Aorta (tissue), 5 donors: Measurements from ENCODE around the gene CXCL9. TPM values are rescaled to one million over a fixed set of nuclear protein-coding genes. Genes with fewer than 3 reads are reported as not detected.
"Not testable (repeated sequence)": the region's sequence is repeated elsewhere in the genome, so short reads cannot be mapped to it uniquely, and the experiment has no call there.

ENCODE experiments used
- ATAC-seq: fragments of 200-7000 bp; cut with Tn5 transposase; one replicate; pipeline ENCODE4 v1.9.1; 2022; ENCODE audit warnings: moderate library complexity; ENCODE audit not compliant: low FRiP score
- DNase-seq, 2 donors: peaks; one replicate each; pipeline ENCODE4 v3.0.0-alpha.2; 2020
- H3K27ac ChIP-seq, 2 donors: one replicate each; pipeline ENCODE4 v1.5.1; 2013; ENCODE audit warnings: low read length in 2 of 2, mild to moderate bottlenecking in 2 of 2, moderate library complexity in 2 of 2, control low read depth in 1 of 2, inconsistent platforms in 1 of 2, low read depth in 1 of 2
- H3K27me3 ChIP-seq, 2 donors: one replicate each; pipeline ENCODE4 v1.6.1; 2013; ENCODE audit warnings: control low read depth in 1 of 2, low read length in 1 of 2, mild to moderate bottlenecking in 1 of 2, moderate library complexity in 1 of 2; ENCODE audit not compliant: insufficient read depth in 2 of 2, control insufficient read depth in 1 of 2
- H3K36me3 ChIP-seq, 2 donors: one replicate each; pipeline ENCODE4 v1.6.1; 2013; ENCODE audit warnings: control low read depth in 1 of 2, low read length in 1 of 2, mild to moderate bottlenecking in 1 of 2; ENCODE audit not compliant: insufficient read depth in 2 of 2, control insufficient read depth in 1 of 2
- H3K4me1 ChIP-seq, 2 donors: one replicate each; pipeline ENCODE4 v1.6.1; 2013; ENCODE audit warnings: low read length in 2 of 2, control low read depth in 1 of 2, mild to moderate bottlenecking in 1 of 2, moderate library complexity in 1 of 2; ENCODE audit not compliant: insufficient read depth in 2 of 2, control insufficient read depth in 1 of 2
- H3K4me3 ChIP-seq, 2 donors: one replicate each; pipeline ENCODE4 v1.5.1; 2013; ENCODE audit warnings: low read length in 2 of 2, control low read depth in 1 of 2, mild to moderate bottlenecking in 1 of 2
- H3K9me3 ChIP-seq: one replicate; pipeline ENCODE4 v1.6.1; 2013; ENCODE audit warnings: mild to moderate bottlenecking, low read length; ENCODE audit not compliant: control insufficient read depth
- WGBS, 2 donors: extraction: QIAGEN DNeasy Blood & Tissue Kit; methylation state at CpG; one replicate each; pipeline ENCODE4 v1.1.7; 2013; 5-methylcytosine and 5-hydroxymethylcytosine counted together
- intact Hi-C, 2 donors: fragments of 100-400 bp; cut with DNase I; formaldehyde crosslinking; loops; one replicate each; pipeline versions ENCODE4 v1.14.2 to v1.15.0; 2022
- polyA plus RNA-seq, 2 donors: library from polyadenylated mRNA; stranded (reverse); fragments of 200-250 nt; gene quantifications; one replicate each; pipeline ENCODE4 v1.2.3, GENCODE V29; 2013
- total RNA-seq, 2 donors: library from RNA; stranded (reverse); fragmentation: NEBNext Ultra II Directional; extraction: Animal tissue kit (Norgen Biotek cat#: 25700); gene quantifications; one replicate each; pipeline ENCODE4 v1.2.1, GENCODE V29; 2021
- donor health status: healthy with polysubstance abuse.
- donor health status: Bipolar disorder and iron deficiency.
- donor health status: DM: no; HTN: no; CAD: no.
- donor health status: DM: no; HTN: no; CAD: no.
- donor health status: DM: yes; HTN: yes; CAD: no.

Gene CXCL9
- total and polyA plus RNA-seq, 4 donors = 0.38 to 4.4 (median 1.4) TPM

DNA sequence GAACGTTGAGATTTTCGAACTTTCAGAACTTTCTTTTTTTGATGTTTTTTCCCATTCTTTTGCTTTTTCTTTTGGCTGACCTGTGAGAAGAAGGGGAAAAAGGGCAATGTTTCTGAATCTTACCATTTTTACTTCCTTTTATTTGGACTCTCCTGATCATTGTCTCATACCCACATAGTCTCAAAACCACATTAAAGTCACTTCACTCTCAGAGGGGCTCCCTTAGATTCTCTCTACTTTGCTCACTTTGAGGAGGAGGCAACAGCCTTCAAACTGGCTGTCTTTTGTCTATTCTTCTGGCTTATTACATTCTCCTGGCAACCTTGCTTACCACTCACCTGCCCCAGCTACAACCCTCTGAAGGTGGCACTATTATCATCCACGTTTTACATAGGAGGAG is 3.7 kb downstream of the CXCL9 start:
- WGBS, 2 donors = 80% methylated on average over 3 of the region's 3 CpGs
- no peak overlapping the region for H3K4me3 ChIP-seq
- no peaks in the 10 kb centered on the region for H3K4me1 ChIP-seq

GRCh38 chr4:76003035-76003434 is 4.3 kb downstream of the CXCL9 start:
- H3K4me1 ChIP-seq = no peaks in the 10 kb centered on the region
- ATAC-seq (no peak), DNase-seq (no peak)

More for the DNA sequence above, 3.7 kb downstream of the CXCL9 start:
- no peak overlapping the region for H3K27ac ChIP-seq
- intact Hi-C loops = no loop called here
- peaks cover 0 to 4% of the 10 kb centered on the region in 2 donors for H3K27me3 ChIP-seq
- no peaks in the 10 kb centered on the region for H3K36me3 ChIP-seq
- no peaks in the 10 kb centered on the region for H3K9me3 ChIP-seq
- no peak for DNase-seq
- no peak for ATAC-seq

DNA sequence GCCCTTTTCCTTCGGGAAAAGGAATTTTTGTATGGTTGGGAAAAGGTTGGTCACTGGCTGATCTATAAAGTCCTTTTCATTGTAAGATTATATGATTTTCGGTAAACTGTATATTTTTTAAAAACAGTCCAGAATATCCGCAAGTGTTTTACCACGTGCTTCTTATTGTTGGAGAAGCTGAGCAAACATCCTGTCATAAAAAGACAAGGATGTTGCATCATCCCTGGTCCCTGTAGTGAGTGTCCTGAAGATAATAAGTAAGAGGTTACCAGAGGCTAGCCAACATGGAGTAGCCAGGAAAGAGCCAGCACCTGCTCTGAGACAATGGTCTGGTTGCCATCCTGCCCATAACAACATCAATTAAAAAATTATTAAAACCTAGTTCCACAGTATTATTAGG is 5.1 kb downstream of the CXCL9 start:
- WGBS, 2 donors = 80 to 85% methylated on average over 4 of the region's 4 CpGs
- no peaks in the 10 kb centered on the region for H3K4me1 ChIP-seq
- peaks cover 0 to 4% of the 10 kb centered on the region in 2 donors for H3K27me3 ChIP-seq
- H3K9me3 ChIP-seq = no peaks in the 10 kb centered on the region
- H3K4me3 ChIP-seq = no peak overlapping the region
- DNase-seq (no peak), ATAC-seq (no peak)
- intact Hi-C loops = no loop called here
- no peak overlapping the region for H3K27ac ChIP-seq
- H3K36me3 ChIP-seq = no peaks in the 10 kb centered on the region

More at GRCh38 chr4:76003035-76003434, 4.3 kb downstream of the CXCL9 start:
- Histone ChIP-seq H3K4me3 (no peak overlapping the region), H3K27ac (no peak overlapping the region), H3K36me3 (no peaks in the 10 kb centered on the region), H3K27me3 (peaks cover 0 to 4% of the 10 kb centered on the region in 2 donors), H3K9me3 (no peaks in the 10 kb centered on the region)
- WGBS, 2 donors = 62 to 67% methylated on average over 2 of the region's 2 CpGs
- intact Hi-C loops = no loop called here

GRCh38 chr4:76001700-76002099 is 5.6 kb downstream of the CXCL9 start:
- Histone ChIP-seq H3K27me3 (peaks cover 0 to 4% of the 10 kb centered on the region in 2 donors), H3K36me3 (no peaks in the 10 kb centered on the region), H3K27ac (no peak overlapping the region), H3K4me3 (no peak overlapping the region), H3K9me3 (no peaks in the 10 kb centered on the region), H3K4me1 (no peaks in the 10 kb centered on the region)
- DNase-seq = no peak
- intact Hi-C loops = no loop called here
- ATAC-seq = no peak
- WGBS, 2 donors = 83 to 86% methylated on average over 7 of the region's 7 CpGs

- Histone ChIP-seq H3K27me3 (peaks cover 0 to 4% of the 10 kb centered on the region in 2 donors), H3K4me3 (no peak overlapping the region), H3K9me3 (no peaks in the 10 kb centered on the region), H3K36me3 (no peaks in the 10 kb centered on the region), H3K4me1 (no peaks in the 10 kb centered on the region), H3K27ac (no peak overlapping the region)
- DNase-seq (no peak), ATAC-seq (no peak)
- intact Hi-C loops = no loop called here
- 78 to 83% methylated on average over 1 of the region's 1 CpG for WGBS, 2 donors
These were observed 7.0 kb downstream of the CXCL9 start for GRCh38 chr4:76000279-76000678.

DNA sequence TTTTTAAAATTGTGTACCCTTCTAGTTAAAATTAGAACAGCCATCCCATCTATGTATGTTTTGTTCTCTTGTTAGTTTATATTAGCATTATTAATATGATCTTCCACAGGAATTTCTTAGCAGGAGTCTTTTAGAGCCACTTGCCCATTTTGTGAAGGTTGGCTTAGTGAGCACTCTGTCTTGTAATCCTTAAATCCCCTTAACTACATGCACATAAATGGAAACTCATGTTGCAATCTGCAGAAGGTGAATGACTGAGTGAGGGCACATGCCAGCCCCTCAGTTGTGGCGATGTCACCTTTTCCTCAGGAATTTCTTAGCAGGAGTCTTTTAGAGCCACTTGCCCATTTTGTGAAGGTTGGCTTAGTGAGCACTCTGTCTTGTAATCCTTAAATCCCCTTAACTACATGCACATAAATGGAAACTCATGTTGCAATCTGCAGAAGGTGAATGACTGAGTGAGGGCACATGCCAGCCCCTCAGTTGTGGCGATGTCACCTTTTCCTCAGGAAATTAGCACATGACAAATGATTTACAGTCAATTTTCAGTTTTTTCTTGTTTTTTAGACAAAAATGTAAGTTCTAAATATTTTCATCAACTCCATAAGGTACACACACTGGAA is 8.7 kb downstream of the CXCL9 start:
- ATAC-seq, H3K27me3 ChIP-seq, H3K36me3 ChIP-seq, H3K4me1 ChIP-seq, H3K27ac ChIP-seq, H3K4me3 ChIP-seq, DNase-seq, H3K9me3 ChIP-seq: not testable (repeated sequence)
- WGBS, 2 donors = 84 to 88% methylated on average over 2 of the region's 2 CpGs
- intact Hi-C loops = loop anchor here in 1 of 2 donors (10.0 kb wide), 1 partner anchor 146 kb away; the partner anchor contains the start of gene NUP54

GRCh38 chr4:75997946-75998345 is 9.4 kb downstream of the CXCL9 start:
- peaks cover 0 to 2% of the 10 kb centered on the region in 2 donors for H3K27me3 ChIP-seq
- no peaks in the 10 kb centered on the region for H3K36me3 ChIP-seq
- intact Hi-C loops = loop anchor here (2.0 to 10.0 kb wide), 2 partner anchors 69 to 147 kb away; partner anchors contain the start of gene NUP54 (in 1 of the 2)
- no peak overlapping the region for H3K27ac ChIP-seq
- H3K4me3 ChIP-seq = no peak overlapping the region
- H3K9me3 ChIP-seq = no peaks in the 10 kb centered on the region
- DNase-seq = no peak
- ATAC-seq = no peak
- no peaks in the 10 kb centered on the region for H3K4me1 ChIP-seq
- WGBS, 2 donors = 91 to 93% methylated on average over 2 of the region's 2 CpGs

DNA sequence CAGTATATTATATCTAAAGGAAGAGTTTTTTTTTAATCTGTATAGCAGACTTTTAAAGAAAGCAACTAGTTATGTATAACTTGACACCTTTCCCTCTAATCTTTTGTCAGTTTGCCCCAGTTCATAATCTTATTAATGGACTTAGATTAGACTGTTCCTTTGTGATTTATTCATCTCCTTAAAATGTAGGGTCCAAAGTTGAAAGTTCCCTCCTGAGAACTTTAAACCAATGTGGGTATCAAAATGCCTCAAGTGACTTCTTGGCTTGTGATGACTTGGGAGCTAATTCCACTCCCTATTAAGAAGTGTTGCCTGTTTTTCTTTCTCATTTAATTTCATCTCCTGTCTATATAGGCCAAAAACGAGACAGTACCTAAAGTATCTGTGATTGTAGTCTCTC is 10.2 kb downstream of the CXCL9 start:
- ATAC-seq (no peak), DNase-seq (no peak)
- no peak overlapping the region for H3K4me3 ChIP-seq
- H3K27ac ChIP-seq = no peak overlapping the region
- intact Hi-C loops = loop anchor here (2.0 to 10.0 kb wide), 2 partner anchors 70 to 148 kb away; partner anchors contain the start of gene NUP54 (in 1 of the 2)
- H3K36me3 ChIP-seq = no peaks in the 10 kb centered on the region
- WGBS, 2 donors = 77 to 83% methylated on average over 1 of the region's 1 CpG
- no peaks in the 10 kb centered on the region for H3K9me3 ChIP-seq
- H3K27me3 ChIP-seq = no peaks in the 10 kb centered on the region
- H3K4me1 ChIP-seq = no peaks in the 10 kb centered on the region

DNA sequence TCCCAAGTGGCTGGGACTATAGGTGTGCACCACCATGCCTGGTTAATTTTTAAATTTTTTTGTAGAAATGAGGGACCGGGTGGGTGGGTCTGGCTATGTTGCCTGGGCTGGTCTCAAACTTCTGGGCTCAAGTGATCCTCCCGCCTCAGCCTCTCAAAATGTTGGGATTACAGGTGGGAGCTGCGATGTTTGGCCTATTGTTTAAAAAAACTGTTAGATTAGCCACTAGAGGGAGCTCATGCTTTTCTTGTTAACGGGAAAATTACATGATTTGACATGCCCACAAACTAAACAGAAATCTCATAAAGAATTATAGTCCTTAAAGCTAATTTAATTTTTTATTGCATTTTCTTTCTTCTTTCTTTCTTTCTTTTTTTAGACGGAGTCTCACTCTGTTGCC is 11.6 kb downstream of the CXCL9 start:
- H3K4me1 ChIP-seq = no peaks in the 10 kb centered on the region
- no peak for ATAC-seq
- WGBS, 2 donors = 5 to 7% methylated on average over 5 of the region's 5 CpGs

More for the DNA sequence above, 11.6 kb downstream of the CXCL9 start:
- Histone ChIP-seq H3K4me3 (no peak overlapping the region), H3K27me3 (no peaks in the 10 kb centered on the region), H3K27ac (no peak overlapping the region), H3K36me3 (no peaks in the 10 kb centered on the region), H3K9me3 (no peaks in the 10 kb centered on the region)
- intact Hi-C loops = loop anchor here (1.0 to 10.0 kb wide), 3 partner anchors 71 to 149 kb away; partner anchors contain the start of gene NUP54 (in 1 of the 2)
- no peak for DNase-seq
